ENCODE data around the gene C1orf167.

- TF ChIP-seq POLR2A (IDR thresholded peaks at IDR 0.05): no peak
- TF ChIP-seq, protein P1, sequence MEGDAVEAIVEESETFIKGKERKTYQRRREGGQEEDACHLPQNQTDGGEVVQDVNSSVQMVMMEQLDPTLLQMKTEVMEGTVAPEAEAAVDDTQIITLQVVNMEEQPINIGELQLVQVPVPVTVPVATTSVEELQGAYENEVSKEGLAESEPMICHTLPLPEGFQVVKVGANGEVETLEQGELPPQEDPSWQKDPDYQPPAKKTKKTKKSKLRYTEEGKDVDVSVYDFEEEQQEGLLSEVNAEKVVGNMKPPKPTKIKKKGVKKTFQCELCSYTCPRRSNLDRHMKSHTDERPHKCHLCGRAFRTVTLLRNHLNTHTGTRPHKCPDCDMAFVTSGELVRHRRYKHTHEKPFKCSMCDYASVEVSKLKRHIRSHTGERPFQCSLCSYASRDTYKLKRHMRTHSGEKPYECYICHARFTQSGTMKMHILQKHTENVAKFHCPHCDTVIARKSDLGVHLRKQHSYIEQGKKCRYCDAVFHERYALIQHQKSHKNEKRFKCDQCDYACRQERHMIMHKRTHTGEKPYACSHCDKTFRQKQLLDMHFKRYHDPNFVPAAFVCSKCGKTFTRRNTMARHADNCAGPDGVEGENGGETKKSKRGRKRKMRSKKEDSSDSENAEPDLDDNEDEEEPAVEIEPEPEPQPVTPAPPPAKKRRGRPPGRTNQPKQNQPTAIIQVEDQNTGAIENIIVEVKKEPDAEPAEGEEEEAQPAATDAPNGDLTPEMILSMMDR (IDR thresholded peaks at IDR 0.05): no peak
Observed at GRCh38 chr1:11835441-11836225, 73.6 kb downstream of the C1orf167 start.

Data from uterus (tissue), 2 donors.